GM23338 (cell line): Measurements from ENCODE around the gene AKR1E2. TPM values are rescaled to one million over a fixed set of nuclear protein-coding genes. Genes with fewer than 3 reads are reported as not detected.

Source experiments
- ATAC-seq: fragments of 200-7000 bp; cut with Tn5 transposase; 3 replicates; pipeline ENCODE4 v1.9.1; 2020
- DNase-seq: peaks from one replicate; pipeline ENCODE4 v3.0.0-alpha.2; 2015; ENCODE audit warnings: low spot score
- H2AFZ ChIP-seq: fragments of 200-600 bp; sonication (generic); 2 replicates; pipeline ENCODE4 v1.8.0; 2016; ENCODE audit warnings: antibody characterized with exemption, mild to moderate bottlenecking, moderate library complexity
- H3F3A ChIP-seq: fragments of 200-600 bp; sonication (generic); replicated peaks from 2 replicates; pipeline ENCODE4 v1.8.0; 2017; ENCODE audit warnings: antibody characterized with exemption, mixed run types, low read depth
- H3K27ac ChIP-seq: fragments of 200-600 bp; sonication (generic); 2 replicates; pipeline ENCODE4 v1.6.1; 2016; ENCODE audit warnings: low read depth
- H3K27me3 ChIP-seq: fragments of 200-600 bp; sonication (generic); 2 replicates; pipeline ENCODE4 v1.8.0; 2016; ENCODE audit warnings: mild to moderate bottlenecking, mixed run types, moderate library complexity; ENCODE audit not compliant: insufficient read depth
- H3K36me3 ChIP-seq: fragments of 200-600 bp; sonication (generic); 2 replicates; pipeline ENCODE4 v1.8.0; 2016; ENCODE audit warnings: mild to moderate bottlenecking; ENCODE audit not compliant: insufficient read depth
- H3K4me1 ChIP-seq: fragments of 200-600 bp; sonication (generic); 2 replicates; pipeline ENCODE4 v1.8.0; 2016; ENCODE audit warnings: mild to moderate bottlenecking, moderate library complexity; ENCODE audit not compliant: insufficient read depth
- H3K4me2 ChIP-seq: fragments of 200-600 bp; sonication (generic); 2 replicates; pipeline ENCODE4 v1.7.1; 2017; ENCODE audit warnings: mixed run types
- H3K4me3 ChIP-seq: fragments of 200-600 bp; sonication (generic); 2 replicates; pipeline ENCODE4 v1.6.1; 2016; ENCODE audit warnings: mixed run types
- H3K79me2 ChIP-seq: fragments of 200-600 bp; sonication (generic); replicated peaks from 2 replicates; pipeline ENCODE4 v1.8.0; 2017; ENCODE audit warnings: mild to moderate bottlenecking; ENCODE audit not compliant: insufficient read depth
- H3K9me2 ChIP-seq: fragments of 200-600 bp; sonication (generic); 2 replicates; pipeline ENCODE4 v1.8.0; 2017; ENCODE audit not compliant: insufficient read depth
- H4K20me1 ChIP-seq: fragments of 200-600 bp; sonication (generic); replicated peaks from 2 replicates; pipeline ENCODE4 v1.8.0; 2017; ENCODE audit warnings: mild to moderate bottlenecking; ENCODE audit not compliant: insufficient read depth
- H3K27ac Mint-ChIP-seq: 2 replicates; pipeline ENCODE4 v1.8.0; 2020; ENCODE audit warnings: inconsistent platforms, mild to moderate bottlenecking, moderate library complexity, mixed read lengths
- H3K27me3 Mint-ChIP-seq: 3 replicates; pipeline ENCODE4 v1.8.0; 2022; ENCODE audit warnings: low read depth, mild to moderate bottlenecking, moderate library complexity, mixed read lengths, inconsistent platforms; ENCODE audit not compliant: insufficient read depth, poor library complexity
- H3K36me3 Mint-ChIP-seq: 3 replicates; pipeline ENCODE4 v1.8.0; 2021; ENCODE audit warnings: low read depth, mild to moderate bottlenecking, inconsistent platforms, moderate library complexity, mixed read lengths
- H3K4me1 Mint-ChIP-seq: 3 replicates; pipeline ENCODE4 v1.8.0; 2020; ENCODE audit warnings: mild to moderate bottlenecking, inconsistent platforms, mixed read lengths
- H3K4me3 Mint-ChIP-seq: 3 replicates; pipeline ENCODE4 v1.8.0; 2021; ENCODE audit warnings: moderate library complexity, mild to moderate bottlenecking, inconsistent platforms, mixed read lengths
- H3K9me3 Mint-ChIP-seq: 3 replicates; pipeline ENCODE4 v1.8.0; 2020; ENCODE audit warnings: moderate library complexity, mild to moderate bottlenecking, inconsistent platforms, mixed read lengths
- JUNB ChIP-seq: IDR thresholded peaks from one replicate; pipeline ENCODE4 v1.6.1; 2016; ENCODE audit warnings: antibody characterized with exemption; ENCODE audit not compliant: unreplicated experiment
- NANOG ChIP-seq: IDR thresholded peaks from 2 replicates; pipeline ENCODE4 v1.6.1; 2016; ENCODE audit warnings: antibody characterized with exemption, borderline replicate concordance
- STAT1 ChIP-seq: IDR thresholded peaks from one replicate; pipeline ENCODE4 v1.6.1; 2016; ENCODE audit warnings: antibody characterized with exemption; ENCODE audit not compliant: unreplicated experiment
- ZNF331 ChIP-seq: fragments of 250-450 bp; sonication (Bioruptor Pico); IDR thresholded peaks from 2 replicates; pipeline ENCODE4 v1.5.0; 2020; ENCODE audit warnings: low read depth, mild to moderate bottlenecking, moderate library complexity
- ZNF462 ChIP-seq: fragments of 250-450 bp; sonication (Bioruptor Pico); IDR thresholded peaks from 2 replicates; pipeline ENCODE4 v1.5.0; 2020; ENCODE audit warnings: mild to moderate bottlenecking, moderate library complexity
- polyA plus RNA-seq: library from polyadenylated mRNA; unstranded; fragments of >200 nt; fragmentation: Nextera tagmentation; extraction: Ambion mirVana; gene quantifications from 2 replicates; pipeline ENCODE4 v1.2.1, GENCODE V29; 2016
- total RNA-seq: library from RNA; depleted of rRNA; stranded (reverse); fragments of >200 nt; shearing (Covaris generic); gene quantifications from 2 replicates; pipeline ENCODE4 v1.2.3, GENCODE V29; 2014
- TF ChIP-seq, protein P1 (sequence below): IDR thresholded peaks from one replicate; pipeline ENCODE4 v1.6.1; 2018; ENCODE audit warnings: antibody characterized with exemption; ENCODE audit not compliant: unreplicated experiment

Gene AKR1E2
- total and polyA plus RNA-seq, 2 experiments from 2014 or later = 2.2 to 4.3 TPM

GRCh38 chr10:4867520-4868356 lies 41.7 kb downstream of the AKR1E2 start:
- no peaks in the 10 kb centered on the region for H3F3A ChIP-seq
- no peaks in the 10 kb centered on the region for H3K27me3 ChIP-seq
- ATAC-seq (no peak), DNase-seq (no peak)
- H3K4me3 ChIP-seq = no peak overlapping the region
- 0 out of 2 replicates have a peak overlapping the region, but pooled peaks have one; percentile 14 for H2AFZ ChIP-seq
- no peak overlapping the region for H3K4me3 Mint-ChIP-seq
- H3K4me1 ChIP-seq = peaks cover 23% of the 10 kb centered on the region; the same call in 1 of the 2 replicates
- no peak overlapping the region for H3K27ac ChIP-seq
- no peaks in the 10 kb centered on the region for H3K9me2 ChIP-seq
- no peak overlapping the region for H3K4me2 ChIP-seq
- H3K4me1 Mint-ChIP-seq = peaks cover 18% of the 10 kb centered on the region
- TF ChIP-seq, protein P1, sequence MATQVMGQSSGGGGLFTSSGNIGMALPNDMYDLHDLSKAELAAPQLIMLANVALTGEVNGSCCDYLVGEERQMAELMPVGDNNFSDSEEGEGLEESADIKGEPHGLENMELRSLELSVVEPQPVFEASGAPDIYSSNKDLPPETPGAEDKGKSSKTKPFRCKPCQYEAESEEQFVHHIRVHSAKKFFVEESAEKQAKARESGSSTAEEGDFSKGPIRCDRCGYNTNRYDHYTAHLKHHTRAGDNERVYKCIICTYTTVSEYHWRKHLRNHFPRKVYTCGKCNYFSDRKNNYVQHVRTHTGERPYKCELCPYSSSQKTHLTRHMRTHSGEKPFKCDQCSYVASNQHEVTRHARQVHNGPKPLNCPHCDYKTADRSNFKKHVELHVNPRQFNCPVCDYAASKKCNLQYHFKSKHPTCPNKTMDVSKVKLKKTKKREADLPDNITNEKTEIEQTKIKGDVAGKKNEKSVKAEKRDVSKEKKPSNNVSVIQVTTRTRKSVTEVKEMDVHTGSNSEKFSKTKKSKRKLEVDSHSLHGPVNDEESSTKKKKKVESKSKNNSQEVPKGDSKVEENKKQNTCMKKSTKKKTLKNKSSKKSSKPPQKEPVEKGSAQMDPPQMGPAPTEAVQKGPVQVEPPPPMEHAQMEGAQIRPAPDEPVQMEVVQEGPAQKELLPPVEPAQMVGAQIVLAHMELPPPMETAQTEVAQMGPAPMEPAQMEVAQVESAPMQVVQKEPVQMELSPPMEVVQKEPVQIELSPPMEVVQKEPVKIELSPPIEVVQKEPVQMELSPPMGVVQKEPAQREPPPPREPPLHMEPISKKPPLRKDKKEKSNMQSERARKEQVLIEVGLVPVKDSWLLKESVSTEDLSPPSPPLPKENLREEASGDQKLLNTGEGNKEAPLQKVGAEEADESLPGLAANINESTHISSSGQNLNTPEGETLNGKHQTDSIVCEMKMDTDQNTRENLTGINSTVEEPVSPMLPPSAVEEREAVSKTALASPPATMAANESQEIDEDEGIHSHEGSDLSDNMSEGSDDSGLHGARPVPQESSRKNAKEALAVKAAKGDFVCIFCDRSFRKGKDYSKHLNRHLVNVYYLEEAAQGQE = no peak
- TF ChIP-seq JUNB (no peak), NANOG (no peak), ZNF462 (CRISPR knock-in tag) (no peak), ZNF331 (no peak), STAT1 (no peak)
- no peaks in the 10 kb centered on the region for H3K9me3 Mint-ChIP-seq
- H3K27ac Mint-ChIP-seq = no peak overlapping the region
- H4K20me1 ChIP-seq = no peaks in the 10 kb centered on the region
- H3K36me3 Mint-ChIP-seq = no peaks in the 10 kb centered on the region
- no peaks in the 10 kb centered on the region for H3K36me3 ChIP-seq
- H3K27me3 Mint-ChIP-seq = no peaks in the 10 kb centered on the region
- H3K79me2 ChIP-seq = no peaks in the 10 kb centered on the region
